Tibial nerve (tissue), 4 donors: Measurements from ENCODE around the gene ING3.

Experiments
- CTCF ChIP-seq, 5 experiments: fragments of 200-600 bp in 3 of 5; fragments of 450-650 bp in 2 of 5; sonication (generic) in 3 of 5; IDR thresholded peaks; one replicate each; pipeline ENCODE4 v1.5.1; 2016 to 2019; ENCODE audit warnings: antibody characterized with exemption in 5 of 5, mild to moderate bottlenecking in 3 of 5, moderate library complexity in 2 of 5
- EP300 ChIP-seq, 2 donors: sonication (generic); formaldehyde crosslinking; IDR thresholded peaks; one replicate each; pipeline ENCODE4 v1.6.1; 2017; ENCODE audit warnings: antibody characterized with exemption in 2 of 2, mild to moderate bottlenecking in 1 of 2
- POLR2A ChIP-seq, 2 donors: fragments of 450-650 bp; IDR thresholded peaks; one replicate each; pipeline ENCODE4 v1.6.1; 2017; ENCODE audit warnings: antibody characterized with exemption in 2 of 2, mild to moderate bottlenecking in 2 of 2, moderate library complexity in 2 of 2

GRCh38 chr7:120944826-120945562, 5.6 kb upstream of the ING3 start:
- TF ChIP-seq CTCF (IDR thresholded peaks at IDR 0.05) (no peak), POLR2A (IDR thresholded peaks at IDR 0.05) (no peak), EP300 (IDR thresholded peaks at IDR 0.05) (no peak)
